WTC11 (cell line): ENCODE measurements around the gene UBXN11. TPM values are rescaled to one million over a fixed set of nuclear protein-coding genes. Genes with fewer than 3 reads are reported as not detected.

Source experiments
- ATAC-seq: fragments of 200-7000 bp; cut with Tn5 transposase; 2 replicates; pipeline ENCODE4 v1.10.0; 2021; ENCODE audit warnings: mild to moderate bottlenecking, moderate library complexity
- CTCF ChIA-PET: fragments of 300-600 bp; sonication (Branson Sonifier 250); formaldehyde crosslinking; loops from one replicate; lab custom pipeline; 2021; ENCODE audit warnings: antibody characterized with exemption; lab: Charles Lee
- POLR2A ChIA-PET: fragments of 350-600 bp; sonication (Branson Sonifier 250); formaldehyde crosslinking; loops from one replicate; lab custom pipeline; 2021; ENCODE audit warnings: antibody characterized with exemption; lab: Charles Lee
- DNase-seq: peaks from one replicate; pipeline ENCODE4 v3.0.0; 2021; ENCODE audit warnings: low spot score
- H3K27ac Mint-ChIP-seq: 2 replicates; pipeline ENCODE4 v1.8.0; 2021; ENCODE audit warnings: mixed read lengths
- H3K27me3 Mint-ChIP-seq: 2 replicates; pipeline ENCODE4 v1.8.0; 2021; ENCODE audit warnings: low read depth, mild to moderate bottlenecking, moderate library complexity, mixed read lengths
- H3K36me3 Mint-ChIP-seq: 2 replicates; pipeline ENCODE4 v1.8.0; 2021; ENCODE audit warnings: mixed read lengths
- H3K4me1 Mint-ChIP-seq: 2 replicates; pipeline ENCODE4 v1.8.0; 2022; ENCODE audit warnings: mixed read lengths
- H3K4me3 Mint-ChIP-seq: 2 replicates; pipeline ENCODE4 v1.8.0; 2021; ENCODE audit warnings: mild to moderate bottlenecking, moderate library complexity, mixed read lengths
- H3K9me3 Mint-ChIP-seq: 2 replicates; pipeline ENCODE4 v1.8.0; 2021; ENCODE audit warnings: mixed read lengths
- ATF3 ChIP-seq: sonication (generic); formaldehyde crosslinking; conservative IDR thresholded peaks from 2 replicates; pipeline ENCODE4 v1.8.1; 2022; ENCODE audit warnings: mild to moderate bottlenecking, missing genetic modification reagents
- E2F4 ChIP-seq: sonication (generic); formaldehyde crosslinking; IDR thresholded peaks from 2 replicates; pipeline ENCODE4 v1.8.1; 2022; ENCODE audit warnings: low read depth, mild to moderate bottlenecking, moderate library complexity, missing genetic modification reagents, borderline replicate concordance
- FOXJ3 ChIP-seq: sonication (generic); formaldehyde crosslinking; IDR thresholded peaks from 2 replicates; pipeline ENCODE4 v1.9.0; 2021; ENCODE audit warnings: missing genetic modification reagents, mild to moderate bottlenecking, borderline replicate concordance
- FOXP1 ChIP-seq: sonication (generic); formaldehyde crosslinking; IDR thresholded peaks from 2 replicates; pipeline ENCODE4 v1.8.0; 2022; ENCODE audit warnings: missing genetic modification reagents, mild to moderate bottlenecking, moderate library complexity, borderline replicate concordance
- KAT7 ChIP-seq: sonication (generic); formaldehyde crosslinking; IDR thresholded peaks from 2 replicates; pipeline ENCODE4 v1.8.1; 2023; ENCODE audit warnings: missing genetic modification reagents, mild to moderate bottlenecking, borderline replicate concordance
- SMAD4 ChIP-seq: sonication (generic); formaldehyde crosslinking; IDR thresholded peaks from 2 replicates; pipeline ENCODE4 v1.8.0; 2022; ENCODE audit warnings: mild to moderate bottlenecking, missing genetic modification reagents
- SP1 ChIP-seq: sonication (generic); formaldehyde crosslinking; conservative IDR thresholded peaks from 2 replicates; pipeline ENCODE4 v1.8.1; 2022; ENCODE audit warnings: missing genetic modification reagents
- ZBTB21 ChIP-seq: sonication (generic); formaldehyde crosslinking; IDR thresholded peaks from 2 replicates; pipeline ENCODE4 v1.8.1; 2023; ENCODE audit warnings: mild to moderate bottlenecking, missing genetic modification reagents, borderline replicate concordance
- ZNF138 ChIP-seq: sonication (generic); formaldehyde crosslinking; conservative IDR thresholded peaks from 2 replicates; pipeline ENCODE4 v1.8.1; 2022; ENCODE audit warnings: mild to moderate bottlenecking, moderate library complexity, missing genetic modification reagents
- ZNF396 ChIP-seq: fragments of 250-450 bp; sonication (Bioruptor Pico); IDR thresholded peaks from 2 replicates; pipeline ENCODE4 v1.8.0; 2021; ENCODE audit warnings: mild to moderate bottlenecking, moderate library complexity, borderline replicate concordance
- ZNF671 ChIP-seq: fragments of 250-450 bp; sonication (Bioruptor Pico); IDR thresholded peaks from 2 replicates; pipeline ENCODE4 v1.8.0; 2021; ENCODE audit warnings: mild to moderate bottlenecking
- ZSCAN18 ChIP-seq: fragments of 250-450 bp; sonication (Bioruptor Pico); IDR thresholded peaks from 2 replicates; pipeline ENCODE4 v2.1.2; 2022; ENCODE audit warnings: mild to moderate bottlenecking, moderate library complexity
- total RNA-seq: library from RNA; stranded (reverse); gene quantifications from 3 replicates; pipeline ENCODE4 v1.2.3, GENCODE V29; 2021
- TF ChIP-seq, protein P1 (sequence below): sonication (generic); formaldehyde crosslinking; IDR thresholded peaks from 2 replicates; pipeline ENCODE4 v1.8.1; 2023; ENCODE audit warnings: mild to moderate bottlenecking, missing genetic modification reagents
- TF ChIP-seq, protein P2 (sequence below): sonication (generic); formaldehyde crosslinking; IDR thresholded peaks from 2 replicates; pipeline ENCODE4 v1.8.1; 2023; ENCODE audit warnings: mild to moderate bottlenecking, missing genetic modification reagents, moderate library complexity
- TF ChIP-seq, protein P3 (sequence below): fragments of 250-450 bp; sonication (Bioruptor Pico); IDR thresholded peaks from 2 replicates; pipeline ENCODE4 v1.9.0; 2021; ENCODE audit warnings: mild to moderate bottlenecking
- TF ChIP-seq, protein P4 (sequence below): sonication (generic); formaldehyde crosslinking; IDR thresholded peaks from 2 replicates; pipeline ENCODE4 v1.8.1; 2022; ENCODE audit warnings: low read depth, missing genetic modification reagents, borderline replicate concordance
- TF ChIP-seq, protein P5 (sequence below): sonication (generic); formaldehyde crosslinking; IDR thresholded peaks from 2 replicates; pipeline ENCODE4 v1.8.1; 2023; ENCODE audit warnings: mild to moderate bottlenecking, missing genetic modification reagents, borderline replicate concordance

Gene UBXN11
- total RNA-seq, 1 experiment from 2014 or later = 14.1 TPM

DNA sequence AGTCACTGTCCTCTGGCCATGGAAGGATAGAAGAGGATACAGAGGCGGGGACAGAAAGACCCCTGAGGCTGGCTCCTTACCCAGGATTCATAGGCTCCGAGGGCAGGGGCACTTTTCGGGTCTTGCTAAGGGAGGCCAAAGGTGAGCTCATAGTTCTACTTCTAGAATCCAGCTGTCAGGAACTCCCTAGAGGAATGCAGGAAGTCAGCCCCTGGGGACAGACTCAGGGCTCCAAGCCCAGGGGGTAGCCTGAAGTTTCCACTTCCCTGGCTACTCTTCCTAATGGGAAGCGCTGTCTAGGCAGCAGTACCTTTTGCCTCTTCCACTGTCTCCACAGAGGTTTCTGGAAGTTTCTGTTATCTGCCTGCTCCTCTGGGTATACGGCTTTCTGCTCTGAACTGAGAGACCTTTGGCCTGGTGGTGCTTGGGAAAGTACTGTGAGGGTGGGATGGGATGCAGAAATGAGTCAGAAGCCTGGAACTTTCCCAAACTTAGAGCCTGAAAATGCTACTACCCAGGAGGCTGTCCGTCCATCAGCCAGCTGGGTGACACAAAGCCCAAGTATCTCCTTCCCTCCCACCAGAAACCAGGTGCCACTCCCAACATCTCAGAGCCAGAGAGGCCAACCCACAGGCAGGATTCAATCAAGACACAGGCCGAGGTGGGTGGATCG is 3.6 kb downstream of the UBXN11 start (continued):
- TF ChIP-seq, protein P1, sequence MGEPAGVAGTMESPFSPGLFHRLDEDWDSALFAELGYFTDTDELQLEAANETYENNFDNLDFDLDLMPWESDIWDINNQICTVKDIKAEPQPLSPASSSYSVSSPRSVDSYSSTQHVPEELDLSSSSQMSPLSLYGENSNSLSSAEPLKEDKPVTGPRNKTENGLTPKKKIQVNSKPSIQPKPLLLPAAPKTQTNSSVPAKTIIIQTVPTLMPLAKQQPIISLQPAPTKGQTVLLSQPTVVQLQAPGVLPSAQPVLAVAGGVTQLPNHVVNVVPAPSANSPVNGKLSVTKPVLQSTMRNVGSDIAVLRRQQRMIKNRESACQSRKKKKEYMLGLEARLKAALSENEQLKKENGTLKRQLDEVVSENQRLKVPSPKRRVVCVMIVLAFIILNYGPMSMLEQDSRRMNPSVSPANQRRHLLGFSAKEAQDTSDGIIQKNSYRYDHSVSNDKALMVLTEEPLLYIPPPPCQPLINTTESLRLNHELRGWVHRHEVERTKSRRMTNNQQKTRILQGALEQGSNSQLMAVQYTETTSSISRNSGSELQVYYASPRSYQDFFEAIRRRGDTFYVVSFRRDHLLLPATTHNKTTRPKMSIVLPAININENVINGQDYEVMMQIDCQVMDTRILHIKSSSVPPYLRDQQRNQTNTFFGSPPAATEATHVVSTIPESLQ (CRISPR knock-in tag) = no peak
- TF ChIP-seq, protein P2, sequence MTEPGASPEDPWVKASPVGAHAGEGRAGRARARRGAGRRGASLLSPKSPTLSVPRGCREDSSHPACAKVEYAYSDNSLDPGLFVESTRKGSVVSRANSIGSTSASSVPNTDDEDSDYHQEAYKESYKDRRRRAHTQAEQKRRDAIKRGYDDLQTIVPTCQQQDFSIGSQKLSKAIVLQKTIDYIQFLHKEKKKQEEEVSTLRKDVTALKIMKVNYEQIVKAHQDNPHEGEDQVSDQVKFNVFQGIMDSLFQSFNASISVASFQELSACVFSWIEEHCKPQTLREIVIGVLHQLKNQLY = no peak
- TF ChIP-seq SMAD4 (CRISPR knock-in tag) = no peak
- TF ChIP-seq ZNF138 (CRISPR knock-in tag) = no peak
- no peak for TF ChIP-seq FOXJ3 (CRISPR knock-in tag)
- TF ChIP-seq, protein P3, sequence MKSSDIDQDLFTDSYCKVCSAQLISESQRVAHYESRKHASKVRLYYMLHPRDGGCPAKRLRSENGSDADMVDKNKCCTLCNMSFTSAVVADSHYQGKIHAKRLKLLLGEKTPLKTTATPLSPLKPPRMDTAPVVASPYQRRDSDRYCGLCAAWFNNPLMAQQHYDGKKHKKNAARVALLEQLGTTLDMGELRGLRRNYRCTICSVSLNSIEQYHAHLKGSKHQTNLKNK = no peak
- no peak for TF ChIP-seq ZSCAN18 (CRISPR knock-in tag)
- TF ChIP-seq, protein P4, sequence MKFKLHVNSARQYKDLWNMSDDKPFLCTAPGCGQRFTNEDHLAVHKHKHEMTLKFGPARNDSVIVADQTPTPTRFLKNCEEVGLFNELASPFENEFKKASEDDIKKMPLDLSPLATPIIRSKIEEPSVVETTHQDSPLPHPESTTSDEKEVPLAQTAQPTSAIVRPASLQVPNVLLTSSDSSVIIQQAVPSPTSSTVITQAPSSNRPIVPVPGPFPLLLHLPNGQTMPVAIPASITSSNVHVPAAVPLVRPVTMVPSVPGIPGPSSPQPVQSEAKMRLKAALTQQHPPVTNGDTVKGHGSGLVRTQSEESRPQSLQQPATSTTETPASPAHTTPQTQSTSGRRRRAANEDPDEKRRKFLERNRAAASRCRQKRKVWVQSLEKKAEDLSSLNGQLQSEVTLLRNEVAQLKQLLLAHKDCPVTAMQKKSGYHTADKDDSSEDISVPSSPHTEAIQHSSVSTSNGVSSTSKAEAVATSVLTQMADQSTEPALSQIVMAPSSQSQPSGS = no peak
- TF ChIP-seq KAT7 (CRISPR knock-in tag) = no peak
- TF ChIP-seq ZNF396 (CRISPR knock-in tag) = no peak
- TF ChIP-seq ZBTB21 = no peak

DNA sequence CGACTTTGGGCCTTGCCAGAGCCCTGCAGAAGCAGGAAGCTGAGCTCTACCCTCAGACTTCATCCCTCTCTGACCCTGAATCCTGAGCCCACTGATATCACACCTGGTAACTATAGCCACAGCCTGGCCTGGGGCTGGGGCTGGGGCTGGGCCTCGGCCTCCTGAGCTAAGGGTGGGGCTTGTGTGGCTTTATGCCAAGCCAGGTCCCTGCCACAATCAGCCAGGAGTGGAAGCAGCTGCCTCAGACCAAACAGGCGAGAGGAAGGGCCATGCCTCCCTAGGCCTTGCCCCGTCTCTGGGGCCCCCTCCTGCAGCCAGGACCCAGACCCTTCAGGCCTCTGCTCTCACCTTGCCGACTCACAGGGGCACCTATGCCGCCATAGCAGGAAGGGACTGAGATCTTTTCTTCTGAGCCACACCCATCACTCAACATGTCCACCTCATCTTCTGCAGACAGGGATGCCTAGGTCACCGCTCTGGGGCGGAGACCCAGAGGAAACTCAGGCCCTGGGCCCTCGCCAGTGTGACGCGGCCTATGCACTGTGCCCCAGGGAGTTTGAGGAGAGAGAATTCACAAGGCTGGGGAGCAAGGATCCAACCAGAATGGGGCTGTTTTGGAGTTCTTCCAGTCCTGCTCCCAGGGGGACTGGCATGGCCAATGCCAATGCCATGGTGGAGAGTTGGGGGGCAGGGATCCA is 5.7 kb downstream of the UBXN11 start:
- POLR2A ChIA-PET = no interaction called here
- no peaks in the 10 kb centered on the region for H3K27me3 Mint-ChIP-seq
- H3K9me3 Mint-ChIP-seq = no peaks in the 10 kb centered on the region
- H3K4me3 Mint-ChIP-seq = no peak overlapping the region
- no peaks in the 10 kb centered on the region for H3K36me3 Mint-ChIP-seq
- peak overlapping the region; percentile 78; the same call in 1 of the 2 replicates for H3K27ac Mint-ChIP-seq
- CTCF ChIA-PET = interaction anchor here (3.5 kb wide), 1 partner anchor 15 kb away, joined by 28 read pairs; no protein-coding TSS in a partner anchor
- no peak for DNase-seq
- ATAC-seq = no peak
- peaks cover 5% of the 10 kb centered on the region for H3K4me1 Mint-ChIP-seq
- TF ChIP-seq, protein P5, sequence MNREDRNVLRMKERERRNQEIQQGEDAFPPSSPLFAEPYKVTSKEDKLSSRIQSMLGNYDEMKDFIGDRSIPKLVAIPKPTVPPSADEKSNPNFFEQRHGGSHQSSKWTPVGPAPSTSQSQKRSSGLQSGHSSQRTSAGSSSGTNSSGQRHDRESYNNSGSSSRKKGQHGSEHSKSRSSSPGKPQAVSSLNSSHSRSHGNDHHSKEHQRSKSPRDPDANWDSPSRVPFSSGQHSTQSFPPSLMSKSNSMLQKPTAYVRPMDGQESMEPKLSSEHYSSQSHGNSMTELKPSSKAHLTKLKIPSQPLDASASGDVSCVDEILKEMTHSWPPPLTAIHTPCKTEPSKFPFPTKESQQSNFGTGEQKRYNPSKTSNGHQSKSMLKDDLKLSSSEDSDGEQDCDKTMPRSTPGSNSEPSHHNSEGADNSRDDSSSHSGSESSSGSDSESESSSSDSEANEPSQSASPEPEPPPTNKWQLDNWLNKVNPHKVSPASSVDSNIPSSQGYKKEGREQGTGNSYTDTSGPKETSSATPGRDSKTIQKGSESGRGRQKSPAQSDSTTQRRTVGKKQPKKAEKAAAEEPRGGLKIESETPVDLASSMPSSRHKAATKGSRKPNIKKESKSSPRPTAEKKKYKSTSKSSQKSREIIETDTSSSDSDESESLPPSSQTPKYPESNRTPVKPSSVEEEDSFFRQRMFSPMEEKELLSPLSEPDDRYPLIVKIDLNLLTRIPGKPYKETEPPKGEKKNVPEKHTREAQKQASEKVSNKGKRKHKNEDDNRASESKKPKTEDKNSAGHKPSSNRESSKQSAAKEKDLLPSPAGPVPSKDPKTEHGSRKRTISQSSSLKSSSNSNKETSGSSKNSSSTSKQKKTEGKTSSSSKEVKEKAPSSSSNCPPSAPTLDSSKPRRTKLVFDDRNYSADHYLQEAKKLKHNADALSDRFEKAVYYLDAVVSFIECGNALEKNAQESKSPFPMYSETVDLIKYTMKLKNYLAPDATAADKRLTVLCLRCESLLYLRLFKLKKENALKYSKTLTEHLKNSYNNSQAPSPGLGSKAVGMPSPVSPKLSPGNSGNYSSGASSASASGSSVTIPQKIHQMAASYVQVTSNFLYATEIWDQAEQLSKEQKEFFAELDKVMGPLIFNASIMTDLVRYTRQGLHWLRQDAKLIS (CRISPR knock-in tag) = no peak
- TF ChIP-seq SP1 (CRISPR knock-in tag) (no peak), E2F4 (CRISPR knock-in tag) (no peak), ZNF671 (CRISPR knock-in tag) (no peak), ZNF138 (CRISPR knock-in tag) (no peak), ATF3 (no peak), FOXP1 (CRISPR knock-in tag) (no peak)
- TF ChIP-seq, protein P4 = no peak
